ENCODE measurements around the gene SPATA13. TPM values are rescaled to one million over a fixed set of nuclear protein-coding genes. Genes with fewer than 3 reads are reported as not detected.

The SPATA13 gene
- total and polyA plus RNA-seq, 5 experiments from 2014 or later, result 80.4 to 121 (median 92.8) TPM

GRCh38 chr13:24254146-24254841 is 93.8 kb downstream of the SPATA13 start:
- H3K27me3 Mint-ChIP-seq, result no peaks in the 10 kb centered on the region
- H3K27ac Mint-ChIP-seq, result peak overlapping the region; percentile 93 to 100 (median 98)
- POLR2A ChIA-PET, result interaction anchor here (0.6 to 21.8 kb wide), 4 partner anchors 19 to 879 kb away, joined by 3 to 661 read pairs (median 3); no protein-coding TSS in a partner anchor
- ATAC-seq (peak; percentile 45 to 59), DNase-seq (peak; percentile 28 to 80 (median 66))
- peaks cover 55 to 98% (median 91%) of the 10 kb centered on the region in 4 donors for H3K4me1 Mint-ChIP-seq
- H3K36me3 Mint-ChIP-seq, result peaks cover 5 to 40% (median 25%) of the 10 kb centered on the region in 3 donors
- no peaks in the 10 kb centered on the region for H3K9me3 Mint-ChIP-seq
- H3K4me3 Mint-ChIP-seq, result peak overlapping the region; percentile 90 to 99 (median 96)

- Mint-ChIP-seq H3K27me3 (no peaks in the 10 kb centered on the region), H3K36me3 (peaks cover 0 to 49% (median 25%) of the 10 kb centered on the region in 3 donors), H3K27ac (peak overlapping the region; percentile 78 to 100 (median 92)), H3K4me3 (peak overlapping the region in 6 of 10 donors; percentile 16 to 66 (median 42)), H3K9me3 (no peaks in the 10 kb centered on the region), H3K4me1 (peaks cover 61 to 96% (median 91%) of the 10 kb centered on the region in 4 donors)
- DNase-seq (no peak), ATAC-seq (no peak)
- POLR2A ChIA-PET, result interaction anchor here (21.8 kb wide), 1 partner anchor 15 kb away, joined by 661 read pairs; no protein-coding TSS in a partner anchor
These were observed 97.0 kb downstream of the SPATA13 start for GRCh38 chr13:24257497-24257896.

- peak in 8 of 10 donors; percentile 24 to 73 (median 62) for DNase-seq
- peak; percentile 51 to 66 for ATAC-seq
- peaks cover 0 to 33% (median 13%) of the 10 kb centered on the region in 3 donors for H3K36me3 Mint-ChIP-seq
- H3K9me3 Mint-ChIP-seq, result no peaks in the 10 kb centered on the region
- peak overlapping the region; percentile 47 to 86 (median 71) for H3K4me3 Mint-ChIP-seq
- peak overlapping the region; percentile 89 to 100 (median 94) for H3K27ac Mint-ChIP-seq
- H3K4me1 Mint-ChIP-seq, result peaks cover 47 to 93% (median 91%) of the 10 kb centered on the region in 4 donors
- no peaks in the 10 kb centered on the region for H3K27me3 Mint-ChIP-seq
- POLR2A ChIA-PET, result interaction anchor here (0.9 to 24.5 kb wide), 4 partner anchors 4 to 36 kb away, joined by 3 to 661 read pairs (median 333); no protein-coding TSS in a partner anchor
These were observed 101.0 kb downstream of the SPATA13 start for GRCh38 chr13:24261566-24261965.

GRCh38 chr13:24263632-24264031 is 103.1 kb downstream of the SPATA13 start:
- no peak for DNase-seq
- H3K9me3 Mint-ChIP-seq, result no peaks in the 10 kb centered on the region
- H3K36me3 Mint-ChIP-seq, result peaks cover 0 to 17% (median 2%) of the 10 kb centered on the region in 3 donors
- H3K4me3 Mint-ChIP-seq, result peak overlapping the region; percentile 65 to 85 (median 79)
- no peaks in the 10 kb centered on the region for H3K27me3 Mint-ChIP-seq
- no peak for ATAC-seq
- H3K27ac Mint-ChIP-seq, result peak overlapping the region; percentile 97 to 100 (median 98)
- POLR2A ChIA-PET, result interaction anchor here (0.6 to 24.5 kb wide), 4 partner anchors 6 to 247 kb away, joined by 3 to 661 read pairs (median 332); no protein-coding TSS in a partner anchor
- H3K4me1 Mint-ChIP-seq, result peaks cover 44 to 93% (median 92%) of the 10 kb centered on the region in 4 donors

- peak; percentile 58 to 92 (median 79) for DNase-seq
- peak; percentile 91 to 94 for ATAC-seq
- H3K27me3 Mint-ChIP-seq, result no peaks in the 10 kb centered on the region
- peaks cover 42 to 95% (median 91%) of the 10 kb centered on the region in 4 donors for H3K4me1 Mint-ChIP-seq
- peaks cover 0 to 13% (median 2%) of the 10 kb centered on the region in 3 donors for H3K36me3 Mint-ChIP-seq
- no peaks in the 10 kb centered on the region for H3K9me3 Mint-ChIP-seq
- POLR2A ChIA-PET, result interaction anchor here (0.6 to 24.5 kb wide), 5 partner anchors 8 to 41 kb away, joined by 3 to 661 read pairs (median 5); no protein-coding TSS in a partner anchor
- peak overlapping the region; percentile 97 to 100 (median 98) for H3K27ac Mint-ChIP-seq
- H3K4me3 Mint-ChIP-seq, result peak overlapping the region; percentile 65 to 89 (median 84)
These were observed 104.5 kb downstream of the SPATA13 start for GRCh38 chr13:24264976-24265375.

- peaks cover 0 to 13% (median 2%) of the 10 kb centered on the region in 3 donors for H3K36me3 Mint-ChIP-seq
- H3K4me3 Mint-ChIP-seq, result peak overlapping the region; percentile 65 to 89 (median 84)
- POLR2A ChIA-PET, result interaction anchor here (1.0 to 24.5 kb wide), 4 partner anchors 8 to 41 kb away, joined by 3 to 661 read pairs (median 333); no protein-coding TSS in a partner anchor
- no peaks in the 10 kb centered on the region for H3K27me3 Mint-ChIP-seq
- DNase-seq (no peak), ATAC-seq (no peak)
- peak overlapping the region; percentile 97 to 100 (median 98) for H3K27ac Mint-ChIP-seq
- peaks cover 38 to 95% (median 91%) of the 10 kb centered on the region in 4 donors for H3K4me1 Mint-ChIP-seq
- no peaks in the 10 kb centered on the region for H3K9me3 Mint-ChIP-seq
These were observed 104.9 kb downstream of the SPATA13 start for GRCh38 chr13:24265453-24265852.

DNA sequence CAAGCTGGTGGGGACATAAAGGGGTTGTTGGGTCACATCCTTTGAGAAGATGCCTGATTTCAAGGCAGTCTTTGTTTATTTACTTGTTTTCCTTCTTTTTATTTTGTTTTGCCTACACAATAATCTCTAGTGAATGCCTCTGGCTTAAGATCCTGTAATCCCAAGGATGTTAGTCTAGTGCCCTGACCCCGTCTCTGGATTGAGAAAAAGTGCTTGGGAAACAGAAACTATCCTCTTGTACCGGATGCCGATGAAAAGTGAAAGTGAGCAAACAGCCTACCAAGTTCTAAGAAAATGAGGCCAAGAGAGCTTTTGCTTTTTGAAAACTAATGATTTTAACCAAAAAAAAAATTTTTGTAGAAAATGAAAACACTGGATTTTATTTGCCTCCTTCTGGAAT is 106.8 kb downstream of the SPATA13 start:
- Mint-ChIP-seq H3K27ac (peak overlapping the region; percentile 93 to 100 (median 98)), H3K9me3 (peaks cover 0 to 2% (median 0%) of the 10 kb centered on the region in 9 donors), H3K27me3 (peaks cover 0 to 2% (median 0%) of the 10 kb centered on the region in 5 donors), H3K4me3 (peak overlapping the region; percentile 80 to 97 (median 88)), H3K36me3 (peaks cover 0 to 4% (median 2%) of the 10 kb centered on the region in 3 donors), H3K4me1 (peaks cover 41 to 95% (median 90%) of the 10 kb centered on the region in 4 donors)
- POLR2A ChIA-PET, result interaction anchor here (21.8 to 24.5 kb wide), 2 partner anchors 6 to 10 kb away, joined by 661 read pairs; no protein-coding TSS in a partner anchor
- DNase-seq (peak in 3 of 10 donors; percentile 54 to 63 (median 56)), ATAC-seq (no peak)

DNA sequence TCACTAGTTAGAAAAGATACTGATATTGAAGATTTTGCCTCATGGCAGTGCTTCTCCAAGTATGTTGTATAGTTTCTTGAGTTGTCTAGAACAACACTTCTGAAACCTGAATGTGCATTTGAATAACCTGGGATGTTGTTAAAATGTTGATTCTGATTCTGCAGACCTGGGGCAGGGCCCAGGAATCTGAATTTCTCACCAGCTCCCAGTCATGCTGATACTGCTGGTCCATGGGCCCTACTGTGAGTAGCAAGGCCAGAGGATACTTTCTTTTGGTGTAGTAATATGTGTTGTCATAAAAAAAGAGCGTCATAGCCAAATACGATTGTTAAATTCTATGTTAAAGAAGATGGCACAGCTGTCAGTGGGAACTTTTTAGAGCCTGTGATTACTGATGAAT is 107.3 kb downstream of the SPATA13 start:
- peaks cover 0 to 2% (median 0%) of the 10 kb centered on the region in 9 donors for H3K9me3 Mint-ChIP-seq
- peaks cover 46 to 96% (median 90%) of the 10 kb centered on the region in 4 donors for H3K4me1 Mint-ChIP-seq
- no peak for ATAC-seq
- no peak for DNase-seq
- H3K27me3 Mint-ChIP-seq, result peaks cover 0 to 2% (median 0%) of the 10 kb centered on the region in 5 donors
- H3K36me3 Mint-ChIP-seq, result peaks cover 0 to 7% (median 4%) of the 10 kb centered on the region in 3 donors
- POLR2A ChIA-PET, result interaction anchor here (21.8 to 24.5 kb wide), 2 partner anchors 5 to 10 kb away, joined by 661 read pairs; no protein-coding TSS in a partner anchor
- peak overlapping the region; percentile 93 to 100 (median 98) for H3K27ac Mint-ChIP-seq
- peak overlapping the region; percentile 80 to 97 (median 88) for H3K4me3 Mint-ChIP-seq

DNA sequence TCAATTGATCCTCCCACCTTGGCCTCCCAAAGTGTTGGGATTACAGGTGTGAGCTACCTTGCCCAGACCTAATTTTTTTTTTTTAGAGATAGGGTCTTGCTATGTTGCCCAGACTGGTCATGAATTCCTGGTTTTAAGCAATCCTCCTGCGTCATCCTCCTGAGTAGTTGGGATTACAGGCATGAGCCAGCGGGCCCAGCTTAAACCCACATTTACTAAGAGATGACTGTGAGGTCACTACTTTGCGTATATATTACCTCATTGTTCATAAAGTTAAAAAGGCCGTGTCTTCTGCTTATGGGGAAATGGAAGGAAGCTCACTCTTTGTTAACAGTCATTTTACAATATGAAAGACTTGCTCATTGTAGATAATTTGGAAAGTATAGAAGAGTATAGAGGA is 109.3 kb downstream of the SPATA13 start:
- Mint-ChIP-seq H3K4me1 (peaks cover 53 to 96% (median 88%) of the 10 kb centered on the region in 4 donors), H3K4me3 (peak overlapping the region; percentile 81 to 99 (median 96)), H3K36me3 (peaks cover 0 to 8% (median 4%) of the 10 kb centered on the region in 3 donors), H3K27ac (peak overlapping the region; percentile 97 to 100 (median 99)), H3K9me3 (peaks cover 0 to 2% (median 0%) of the 10 kb centered on the region in 9 donors), H3K27me3 (peaks cover 0 to 2% (median 0%) of the 10 kb centered on the region in 5 donors)
- DNase-seq, result no peak
- POLR2A ChIA-PET, result interaction anchor here (0.6 to 24.5 kb wide), 4 partner anchors 12 to 140 kb away, joined by 3 to 661 read pairs (median 4); no protein-coding TSS in a partner anchor
- no peak for ATAC-seq

DNA sequence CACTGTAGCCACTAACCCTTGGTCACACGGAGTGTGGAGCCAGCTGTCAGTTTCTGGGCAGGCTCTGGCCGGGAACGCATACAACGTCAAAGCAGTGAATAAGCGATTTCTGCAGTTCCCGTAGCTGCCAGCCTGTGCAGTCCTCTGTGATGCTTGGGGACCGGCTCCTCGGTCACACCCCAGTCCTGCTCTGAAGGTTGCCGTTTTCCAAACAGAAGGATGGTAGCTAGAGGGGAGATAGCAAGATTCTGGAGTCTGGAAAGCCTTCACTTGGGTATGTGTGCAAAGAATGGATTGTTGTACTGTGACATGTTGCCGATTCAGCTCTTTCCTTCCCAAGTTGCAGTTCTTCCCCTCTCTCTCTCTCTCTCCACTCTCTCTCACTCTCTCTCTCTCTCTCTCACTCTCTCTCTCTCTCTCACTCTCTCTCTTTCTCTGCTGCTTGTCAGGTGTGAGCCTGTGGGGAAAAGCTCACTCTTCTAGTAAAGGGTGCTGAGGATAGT is 110.2 kb downstream of the SPATA13 start:
- Mint-ChIP-seq H3K27me3 (peaks cover 0 to 2% (median 0%) of the 10 kb centered on the region in 5 donors), H3K27ac (peak overlapping the region; percentile 97 to 100 (median 99)), H3K9me3 (peaks cover 0 to 2% (median 0%) of the 10 kb centered on the region in 9 donors), H3K4me1 (peaks cover 50 to 96% (median 88%) of the 10 kb centered on the region in 4 donors), H3K4me3 (peak overlapping the region; percentile 81 to 99 (median 96)), H3K36me3 (peaks cover 0 to 8% (median 4%) of the 10 kb centered on the region in 3 donors)
- ATAC-seq (peak; percentile 26 to 29), DNase-seq (peak in 9 of 10 donors; percentile 38 to 79 (median 52))
- POLR2A ChIA-PET, result interaction anchor here (0.7 to 24.5 kb wide), 4 partner anchors 11 to 242 kb away, joined by 3 to 661 read pairs (median 4); partner anchors contain the start of gene PARP4

GRCh38 chr13:24271231-24271600 is 110.7 kb downstream of the SPATA13 start:
- peaks cover 0 to 2% (median 0%) of the 10 kb centered on the region in 9 donors for H3K9me3 Mint-ChIP-seq
- POLR2A ChIA-PET, result interaction anchor here (1.0 to 24.5 kb wide), 3 partner anchors 10 to 19 kb away, joined by 3 to 661 read pairs (median 6); no protein-coding TSS in a partner anchor
- no peak for DNase-seq

More at GRCh38 chr13:24271231-24271600, 110.7 kb downstream of the SPATA13 start:
- Mint-ChIP-seq H3K36me3 (peaks cover 0 to 8% (median 4%) of the 10 kb centered on the region in 3 donors), H3K27ac (peak overlapping the region; percentile 97 to 100 (median 99)), H3K27me3 (peaks cover 0 to 2% (median 0%) of the 10 kb centered on the region in 5 donors), H3K4me1 (peaks cover 49 to 97% (median 88%) of the 10 kb centered on the region in 4 donors), H3K4me3 (peak overlapping the region; percentile 81 to 99 (median 96))
- peak in 1 of 2 donors; percentile 11 for ATAC-seq
